Activated B cell treated with CpG ODN at 0.5 μM for 24 hours (primary cell): ENCODE measurements around the gene MRPL39. TPM values are rescaled to one million over a fixed set of nuclear protein-coding genes. Genes with fewer than 3 reads are reported as not detected.

ENCODE experiments used
- ATAC-seq: fragments of 200-7000 bp; cut with Tn5 transposase; one replicate; pipeline ENCODE4 v1.10.0; 2021; ENCODE audit warnings: low read depth, mild to moderate bottlenecking, moderate library complexity
- CTCF ChIA-PET: fragments of 350-600 bp; sonication (Branson Sonifier 250); formaldehyde crosslinking; loops from one replicate; lab custom pipeline; 2021; ENCODE audit warnings: antibody characterized with exemption; lab: Charles Lee
- POLR2A ChIA-PET: fragments of 350-600 bp; sonication (Branson Sonifier 250); formaldehyde crosslinking; loops from one replicate; lab custom pipeline; 2021; ENCODE audit warnings: antibody characterized with exemption; lab: Charles Lee
- DNase-seq: peaks from one replicate; pipeline ENCODE4 v3.0.0; 2022
- H3K27ac Mint-ChIP-seq: one replicate; pipeline ENCODE4 v1.8.0; 2020; ENCODE audit warnings: mixed read lengths
- H3K27me3 Mint-ChIP-seq: one replicate; pipeline ENCODE4 v1.8.0; 2021; ENCODE audit warnings: mixed read lengths
- H3K36me3 Mint-ChIP-seq: one replicate; pipeline ENCODE4 v1.8.0; 2021; ENCODE audit warnings: low read depth, mixed read lengths
- H3K4me1 Mint-ChIP-seq: one replicate; pipeline ENCODE4 v1.8.0; 2021; ENCODE audit warnings: mixed read lengths
- H3K4me3 Mint-ChIP-seq: one replicate; pipeline ENCODE4 v1.8.0; 2020; ENCODE audit warnings: mild to moderate bottlenecking, mixed read lengths
- H3K9me3 Mint-ChIP-seq: one replicate; pipeline ENCODE4 v1.8.0; 2020; ENCODE audit warnings: mixed read lengths
- intact Hi-C: fragments of 100-400 bp; cut with micrococcal nuclease; formaldehyde crosslinking; loops from one replicate; pipeline ENCODE4 v1.15.1; 2024
- total RNA-seq: library from RNA; stranded (reverse); gene quantifications from 2 replicates; pipeline ENCODE4 v1.2.3, GENCODE V29; 2022
- TF ChIP-seq, protein P1 (sequence below): fragments of 200-600 bp; IDR thresholded peaks from one replicate; pipeline ENCODE4 v1.8.0; 2022; ENCODE audit warnings: antibody characterized with exemption, mild to moderate bottlenecking

Gene MRPL39
- total RNA-seq, 1 donor from 2014 or later = 43.6 TPM

DNA sequence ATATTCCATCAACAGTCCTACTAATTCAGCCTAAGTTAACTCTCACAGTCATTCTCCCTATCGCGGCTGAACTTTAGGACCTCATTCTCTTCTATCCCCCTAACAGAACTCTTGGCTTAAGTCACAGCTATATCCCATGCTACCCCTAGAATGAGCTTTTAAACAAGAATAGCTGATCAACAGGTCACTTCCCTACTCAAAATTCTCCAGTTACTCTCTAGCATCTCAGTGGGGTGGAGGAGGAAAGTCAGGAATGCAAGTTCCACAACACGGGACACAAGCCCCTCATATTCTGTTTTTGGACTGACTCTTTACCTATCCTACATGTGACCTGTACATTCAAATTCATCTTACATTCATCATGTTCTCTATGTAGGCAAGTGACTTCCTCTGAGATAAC lies 21.0 kb downstream of the MRPL39 start:
- Mint-ChIP-seq H3K36me3 (peaks cover 77% of the 10 kb centered on the region), H3K4me3 (no peak overlapping the region), H3K4me1 (peaks cover 37% of the 10 kb centered on the region), H3K27me3 (no peaks in the 10 kb centered on the region), H3K27ac (peak overlapping the region; percentile 2), H3K9me3 (no peaks in the 10 kb centered on the region)
- CTCF ChIA-PET = no interaction called here
- ATAC-seq (no peak), DNase-seq (no peak)
- TF ChIP-seq, protein P1, sequence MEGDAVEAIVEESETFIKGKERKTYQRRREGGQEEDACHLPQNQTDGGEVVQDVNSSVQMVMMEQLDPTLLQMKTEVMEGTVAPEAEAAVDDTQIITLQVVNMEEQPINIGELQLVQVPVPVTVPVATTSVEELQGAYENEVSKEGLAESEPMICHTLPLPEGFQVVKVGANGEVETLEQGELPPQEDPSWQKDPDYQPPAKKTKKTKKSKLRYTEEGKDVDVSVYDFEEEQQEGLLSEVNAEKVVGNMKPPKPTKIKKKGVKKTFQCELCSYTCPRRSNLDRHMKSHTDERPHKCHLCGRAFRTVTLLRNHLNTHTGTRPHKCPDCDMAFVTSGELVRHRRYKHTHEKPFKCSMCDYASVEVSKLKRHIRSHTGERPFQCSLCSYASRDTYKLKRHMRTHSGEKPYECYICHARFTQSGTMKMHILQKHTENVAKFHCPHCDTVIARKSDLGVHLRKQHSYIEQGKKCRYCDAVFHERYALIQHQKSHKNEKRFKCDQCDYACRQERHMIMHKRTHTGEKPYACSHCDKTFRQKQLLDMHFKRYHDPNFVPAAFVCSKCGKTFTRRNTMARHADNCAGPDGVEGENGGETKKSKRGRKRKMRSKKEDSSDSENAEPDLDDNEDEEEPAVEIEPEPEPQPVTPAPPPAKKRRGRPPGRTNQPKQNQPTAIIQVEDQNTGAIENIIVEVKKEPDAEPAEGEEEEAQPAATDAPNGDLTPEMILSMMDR = no peak
- intact Hi-C loops = no loop called here
- POLR2A ChIA-PET = no interaction called here

GRCh38 chr21:25584833-25585676 lies 22.2 kb downstream of the MRPL39 start:
- CTCF ChIA-PET = no interaction called here
- no peak for ATAC-seq
- H3K9me3 Mint-ChIP-seq = peaks cover 2% of the 10 kb centered on the region
- no peak overlapping the region for H3K4me3 Mint-ChIP-seq
- H3K36me3 Mint-ChIP-seq = peaks cover 73% of the 10 kb centered on the region
- peak overlapping the region; percentile 76 for H3K27ac Mint-ChIP-seq
- no peaks in the 10 kb centered on the region for H3K27me3 Mint-ChIP-seq
- H3K4me1 Mint-ChIP-seq = peaks cover 35% of the 10 kb centered on the region
- intact Hi-C loops = no loop called here
- TF ChIP-seq, protein P1 = no peak
- DNase-seq = no peak
- POLR2A ChIA-PET = interaction anchor here (0.7 to 2.3 kb wide), 7 partner anchors 8 to 228 kb away, joined by 3 to 12 read pairs (median 3); no protein-coding TSS in a partner anchor

GRCh38 chr21:25583370-25584130 lies 23.7 kb downstream of the MRPL39 start:
- Mint-ChIP-seq H3K9me3 (peaks cover 2% of the 10 kb centered on the region), H3K36me3 (peaks cover 64% of the 10 kb centered on the region), H3K4me1 (peaks cover 33% of the 10 kb centered on the region), H3K27ac (peak overlapping the region; percentile 76), H3K27me3 (no peaks in the 10 kb centered on the region), H3K4me3 (no peak overlapping the region)
- intact Hi-C loops = loop anchor here (2.0 kb wide), 1 partner anchor 13 kb away; no protein-coding TSS in a partner anchor
- ATAC-seq (peak; percentile 49), DNase-seq (no peak)
- POLR2A ChIA-PET = interaction anchor here (0.7 to 2.3 kb wide), 13 partner anchors 10 to 161 kb away, joined by 3 to 12 read pairs (median 3); no protein-coding TSS in a partner anchor
- TF ChIP-seq, protein P1 = no peak
- CTCF ChIA-PET = interaction anchor here (0.7 to 1.1 kb wide), 2 partner anchors 21 to 162 kb away, joined by 3 to 4 read pairs; no protein-coding TSS in a partner anchor

DNA sequence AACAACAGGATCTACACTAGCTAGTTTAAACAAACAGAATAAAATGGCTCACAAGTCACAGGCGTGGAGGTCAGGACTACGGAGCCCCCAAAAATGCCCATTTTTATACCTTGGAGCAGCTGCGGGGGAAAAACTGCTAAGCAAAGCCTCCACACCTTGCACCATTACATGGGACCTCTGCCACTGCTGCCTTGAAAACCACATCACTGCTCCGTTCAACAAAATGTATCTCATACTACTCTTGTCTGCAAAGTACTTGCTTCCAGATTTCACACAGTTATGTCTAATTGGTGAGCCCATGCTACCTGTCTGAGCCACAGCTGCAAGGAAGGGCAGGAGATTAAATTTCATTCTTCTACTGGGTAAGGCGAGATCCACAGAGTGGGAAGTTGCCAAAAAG lies 24.4 kb downstream of the MRPL39 start:
- no peaks in the 10 kb centered on the region for H3K27me3 Mint-ChIP-seq
- peaks cover 40% of the 10 kb centered on the region for H3K4me1 Mint-ChIP-seq

More for the DNA sequence above, 24.4 kb downstream of the MRPL39 start:
- peaks cover 2% of the 10 kb centered on the region for H3K9me3 Mint-ChIP-seq
- CTCF ChIA-PET = no interaction called here
- peaks cover 70% of the 10 kb centered on the region for H3K36me3 Mint-ChIP-seq
- intact Hi-C loops = loop anchor here (2.0 kb wide), 1 partner anchor 14 kb away; no protein-coding TSS in a partner anchor
- TF ChIP-seq, protein P1 = no peak
- peak overlapping the region; percentile 76 for H3K27ac Mint-ChIP-seq
- POLR2A ChIA-PET = interaction anchor here (1.0 to 1.8 kb wide), 5 partner anchors 12 to 154 kb away, joined by 3 to 7 read pairs (median 4); no protein-coding TSS in a partner anchor
- no peak for DNase-seq
- peak; percentile 13 for ATAC-seq
- no peak overlapping the region for H3K4me3 Mint-ChIP-seq
